ENCODE results near the gene NEK2.
"Not testable (repeated sequence)": the region's sequence is repeated elsewhere in the genome, so short reads cannot be mapped to it uniquely, and the experiment has no call there.

NEK2 gene

GRCh38 chr1:211650904-211651303, 24.5 kb downstream of the NEK2 start:
- DNase-seq (ENCODE audit: low read depth), result no peak

DNA sequence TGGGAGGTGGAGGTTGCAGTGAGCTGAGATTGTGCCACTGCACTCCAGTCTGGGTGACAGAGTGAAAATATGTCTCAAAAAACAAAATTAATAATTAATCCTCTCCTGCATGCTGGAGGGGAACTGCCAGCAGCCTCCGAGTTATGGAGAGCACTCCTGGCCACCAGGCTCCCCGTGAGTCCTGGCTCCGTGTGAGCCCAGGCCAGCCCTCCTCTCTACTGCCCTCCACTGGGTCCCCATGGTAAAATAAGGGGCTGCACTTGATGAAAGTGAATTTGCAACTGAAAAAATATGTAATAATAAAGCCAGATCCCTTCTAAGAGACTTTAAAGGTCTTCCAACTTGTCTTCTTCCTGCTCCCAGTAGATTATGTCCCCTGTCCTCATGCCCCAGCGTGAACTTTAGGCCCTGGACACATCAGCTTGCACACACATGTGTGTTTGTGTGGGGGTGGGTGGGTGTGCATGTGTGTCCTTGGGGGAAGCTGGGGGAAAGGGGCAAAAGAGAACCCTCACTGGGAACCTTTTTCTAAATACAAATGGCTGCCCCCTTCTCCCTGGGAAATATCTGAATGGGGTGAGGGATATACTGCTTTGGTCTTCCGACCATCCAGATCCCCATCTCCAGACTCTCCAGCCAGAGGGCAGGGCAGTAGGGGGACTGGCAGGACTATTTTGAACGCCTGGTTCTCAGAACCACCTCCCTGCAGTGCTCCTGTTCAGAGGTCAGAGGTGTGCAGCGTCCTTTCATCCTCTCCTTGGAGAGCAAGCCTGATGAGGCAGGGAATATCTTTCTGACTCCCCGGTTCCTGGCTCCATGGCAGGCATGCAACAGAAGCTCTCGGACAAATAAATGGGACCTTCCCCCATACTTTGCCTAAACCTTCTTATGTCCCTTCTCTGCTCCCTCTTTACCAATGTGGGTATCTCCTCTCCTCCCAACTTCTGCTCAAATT, 26.2 kb downstream of the NEK2 start:
- DNase-seq (ENCODE audit: low read depth), result no peak

DNA sequence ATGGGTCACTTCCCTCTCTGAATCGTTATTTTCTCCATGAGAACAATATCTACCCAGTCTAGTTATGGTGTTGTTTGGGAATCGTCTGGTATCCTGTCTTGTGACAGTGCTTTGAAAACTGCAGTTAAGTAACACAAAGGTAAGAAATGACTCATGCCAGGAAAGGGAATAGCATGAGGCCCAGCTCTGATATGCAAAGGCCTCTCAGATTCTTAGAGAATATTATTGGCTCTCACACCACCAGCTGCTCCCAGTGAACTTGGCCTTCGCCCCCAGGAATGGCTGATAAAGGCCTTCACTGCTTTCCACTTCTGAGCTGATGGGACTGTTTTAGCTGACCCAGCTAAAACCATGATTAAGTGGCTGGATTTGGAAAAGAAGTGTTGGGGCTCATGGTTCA, 27.1 kb downstream of the NEK2 start:
- DNase-seq (ENCODE audit: low read depth), result no peak

DNA sequence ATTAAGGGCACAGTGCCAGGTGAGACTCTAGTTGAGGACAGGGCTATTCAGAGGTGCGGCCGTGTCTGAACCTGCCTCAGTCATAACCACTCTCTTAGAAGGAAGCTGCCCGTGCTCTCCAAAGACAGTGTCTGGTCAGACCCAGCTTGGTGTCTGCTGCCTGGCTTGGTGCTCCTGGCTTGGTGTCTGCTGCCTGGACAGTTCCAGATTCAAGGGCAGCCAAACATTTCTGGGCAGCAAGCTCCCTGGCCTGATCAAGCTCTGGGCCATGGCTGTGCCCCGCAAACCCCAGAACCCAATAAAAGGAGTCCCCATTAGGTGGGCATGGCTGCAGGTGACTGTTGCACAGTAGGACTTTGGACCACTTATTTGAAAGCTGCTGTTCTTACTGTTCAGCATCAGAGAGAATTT, 27.7 kb downstream of the NEK2 start:
- DNase-seq (ENCODE audit: low read depth), result no peak

- no peak for DNase-seq (ENCODE audit: low read depth)
These were observed 28.9 kb downstream of the NEK2 start for GRCh38 chr1:211646566-211646965.

GRCh38 chr1:211645601-211646000, 29.8 kb downstream of the NEK2 start:
- DNase-seq (ENCODE audit: low read depth), result not testable (repeated sequence)

DNA sequence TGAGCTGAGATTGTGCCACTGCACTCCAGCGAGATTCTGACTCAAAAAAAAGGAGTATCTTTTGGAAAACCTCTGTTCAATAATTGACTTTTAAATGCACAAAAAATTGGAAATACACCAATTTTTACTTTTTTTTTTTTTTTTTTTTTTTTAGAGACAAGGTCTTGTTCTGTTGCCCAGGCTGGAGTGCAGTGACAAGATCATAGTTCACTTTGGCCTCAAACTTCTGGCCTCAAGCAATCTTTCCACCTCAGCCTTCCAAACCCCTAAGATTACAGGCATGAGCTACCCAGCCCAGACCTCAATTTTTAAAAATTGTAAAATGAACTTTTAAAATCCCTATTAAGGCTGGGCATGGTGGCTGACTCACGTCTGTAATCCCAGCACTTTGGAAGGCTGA, 30.8 kb downstream of the NEK2 start:
- no peak for DNase-seq (ENCODE audit: low read depth)

GRCh38 chr1:211643324-211644212, 31.9 kb downstream of the NEK2 start:
- no peak for DNase-seq (ENCODE audit: low read depth)

GRCh38 chr1:211642870-211643269, 32.6 kb downstream of the NEK2 start:
- DNase-seq (ENCODE audit: low read depth), result no peak

DNA sequence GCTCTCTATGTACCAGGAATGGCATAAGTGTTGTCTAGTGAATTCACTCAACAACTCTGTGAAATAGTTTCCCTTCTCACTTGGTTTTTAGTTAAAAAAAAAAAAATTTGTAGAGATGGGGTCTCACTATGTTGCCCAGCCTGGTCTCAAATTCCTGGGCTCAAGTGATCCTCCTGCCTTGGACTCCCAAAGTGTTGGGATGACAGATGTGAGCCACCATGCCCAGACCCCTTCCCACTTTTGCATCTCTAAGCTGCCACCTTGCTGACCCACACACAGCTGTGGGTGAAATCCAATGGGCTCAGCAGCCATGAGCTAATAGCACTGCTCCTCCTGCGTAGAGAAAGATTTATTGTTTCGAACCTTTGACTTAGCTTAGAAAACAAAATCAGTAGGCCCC, 33.5 kb downstream of the NEK2 start:
- DNase-seq (ENCODE audit: low read depth), result no peak

GRCh38 chr1:211641044-211641800, 34.2 kb downstream of the NEK2 start:
- no peak for DNase-seq (ENCODE audit: low read depth)

- DNase-seq (ENCODE audit: low read depth), result no peak
These were observed 35.2 kb downstream of the NEK2 start for GRCh38 chr1:211640301-211640630.

- DNase-seq (ENCODE audit: low read depth), result no peak
These were observed 35.7 kb downstream of the NEK2 start for GRCh38 chr1:211639475-211640300.

DNA sequence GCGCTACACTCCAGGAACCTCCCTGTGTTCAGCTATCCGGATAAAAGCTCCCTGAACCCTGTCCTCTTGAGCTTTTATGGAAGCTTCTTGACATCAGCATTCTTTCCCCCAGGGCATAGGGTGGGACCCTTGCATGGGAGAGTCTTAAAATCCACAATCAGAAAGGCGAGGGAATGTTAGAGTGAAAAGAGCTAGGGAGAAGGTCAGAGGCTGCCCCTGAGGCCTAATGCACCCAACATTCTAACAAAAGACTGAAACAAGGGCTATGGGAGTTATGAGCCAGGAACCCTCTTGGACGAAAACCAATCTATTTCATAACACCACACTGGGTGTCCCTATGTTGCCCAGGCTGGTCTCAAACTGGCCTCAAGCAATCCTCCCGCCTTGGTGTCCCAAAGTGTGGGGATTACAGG, 36.7 kb downstream of the NEK2 start:
- DNase-seq (ENCODE audit: low read depth), result no peak

GRCh38 chr1:211638246-211638645, 37.2 kb downstream of the NEK2 start:
- DNase-seq (ENCODE audit: low read depth), result no peak

DNA sequence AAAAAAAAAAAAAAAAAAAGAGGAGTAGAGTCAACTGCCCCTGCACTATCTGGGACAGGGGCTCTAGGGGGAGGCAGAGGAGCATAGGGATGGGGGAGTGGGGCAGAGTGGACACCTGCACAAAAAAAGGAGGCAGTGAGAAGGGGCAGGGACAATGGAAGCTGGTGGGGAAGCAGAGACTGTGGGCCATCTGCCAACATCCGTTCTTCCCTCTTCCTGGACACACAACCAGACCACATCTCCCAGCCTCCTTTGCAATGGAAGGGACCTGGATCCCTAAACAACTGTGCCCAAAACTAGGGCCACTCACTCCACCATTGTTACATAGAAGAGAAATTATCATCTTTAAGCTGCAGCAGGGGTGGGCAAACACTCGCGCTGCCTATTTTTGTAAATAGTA, 38.4 kb downstream of the NEK2 start:
- DNase-seq (ENCODE audit: low read depth), result no peak

DNA sequence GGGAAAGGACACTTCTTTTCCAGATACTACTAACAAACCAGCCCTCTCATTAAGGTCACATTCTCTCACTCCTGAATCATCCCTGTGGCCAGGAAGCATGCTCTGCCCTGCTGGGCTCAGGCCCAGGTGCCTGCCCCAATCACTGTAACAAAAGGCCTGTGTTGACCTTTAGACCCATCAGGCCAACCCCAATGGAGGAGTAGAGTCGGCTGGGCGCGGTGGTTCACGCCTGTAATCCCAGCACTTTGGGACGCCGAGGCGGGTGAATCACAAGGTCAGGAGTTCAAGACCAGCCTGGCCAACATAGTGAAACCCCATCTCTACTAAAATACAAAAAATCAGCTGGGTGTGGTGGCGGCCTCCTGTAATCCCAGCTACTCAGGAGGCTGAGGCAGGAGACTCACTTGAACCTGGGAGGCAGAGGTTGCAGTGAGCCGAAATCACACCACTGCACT, 38.8 kb downstream of the NEK2 start:
- not testable (repeated sequence) for DNase-seq (ENCODE audit: low read depth)

- DNase-seq (ENCODE audit: low read depth), result no peak
These were observed 39.7 kb downstream of the NEK2 start for GRCh38 chr1:211635597-211636205.

GRCh38 chr1:211634931-211635330, 40.5 kb downstream of the NEK2 start:
- DNase-seq (ENCODE audit: low read depth), result no peak

DNA sequence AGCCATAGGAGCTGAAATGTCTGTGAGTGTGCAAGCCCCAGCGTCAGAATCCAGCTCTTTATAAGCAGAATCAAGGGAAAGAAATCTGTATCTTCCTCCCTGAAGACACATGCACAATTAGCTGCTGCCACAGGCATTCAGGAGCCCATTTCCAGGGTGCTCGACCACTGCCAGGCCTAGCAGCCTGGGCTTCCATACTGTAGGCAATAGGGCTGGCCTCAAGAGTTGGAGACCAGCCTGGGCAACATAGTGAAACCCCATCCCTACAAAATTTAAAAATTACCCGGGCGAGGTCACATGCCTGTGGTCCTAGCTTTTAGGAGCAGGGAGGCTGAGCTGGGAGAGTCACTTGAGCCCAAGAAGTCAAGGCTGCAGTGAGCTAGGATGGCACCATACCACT, 41.0 kb downstream of the NEK2 start:
- DNase-seq (ENCODE audit: low read depth), result no peak

DNA sequence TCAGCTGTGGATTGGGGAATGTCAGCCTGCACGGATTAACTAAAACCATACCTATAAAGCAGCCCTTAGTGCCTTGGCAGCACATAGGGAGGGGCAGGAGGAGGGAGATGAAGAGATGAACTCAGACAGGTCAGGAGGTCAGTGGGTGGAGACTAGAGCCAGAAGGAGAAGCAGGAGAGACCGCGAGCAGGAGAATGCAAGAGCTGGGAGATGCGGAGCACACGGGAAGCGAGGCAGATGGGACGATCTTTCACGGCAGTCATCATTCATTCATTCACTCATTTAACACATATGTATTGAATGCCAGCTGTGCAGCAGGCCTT, 41.9 kb downstream of the NEK2 start:
- no peak for DNase-seq (ENCODE audit: low read depth)

Measured in stimulated activated CD8-positive, alpha-beta memory T cell treated with anti-CD3 and anti-CD28 coated beads, Interleukin-7, amount 100 ng/mL, for 24 hours (primary cell).